Measurements from ENCODE around the gene NR1H2.
"Not testable (repeated sequence)": the region's sequence is repeated elsewhere in the genome, so short reads cannot be mapped to it uniquely, and the experiment has no call there.

The NR1H2 gene

GRCh38 chr19:50379602-50380001, 3.3 kb downstream of the NR1H2 start:
- DNase-seq: no peak

- no peak for DNase-seq
Measured at GRCh38 chr19:50380137-50380536, 3.9 kb downstream of the NR1H2 start.

- DNase-seq: no peak
Measured at GRCh38 chr19:50380751-50381151, 4.5 kb downstream of the NR1H2 start.

GRCh38 chr19:50381881-50382729, 5.8 kb downstream of the NR1H2 start:
- no peak for DNase-seq

GRCh38 chr19:50383001-50383851, 7.0 kb downstream of the NR1H2 start:
- DNase-seq: no peak

GRCh38 chr19:50383852-50384684, 7.8 kb downstream of the NR1H2 start, which contains the start of gene POLD1:
POLD1 (plus strand) TSS chr19:50384347; CDS start chr19:50398852, 14,505 bp downstream.
- peak; percentile 99 for DNase-seq

GRCh38 chr19:50384685-50385535, 8.7 kb downstream of the NR1H2 start:
- DNase-seq: peak; percentile 25

GRCh38 chr19:50387176-50387867, 11.1 kb downstream of the NR1H2 start:
- no peak for DNase-seq

- no peak for DNase-seq
Measured at GRCh38 chr19:50387868-50388245, 11.6 kb downstream of the NR1H2 start.

- not testable (repeated sequence) for DNase-seq
Measured at GRCh38 chr19:50390295-50390694, 14.0 kb downstream of the NR1H2 start.

- DNase-seq: not testable (repeated sequence)
Measured at GRCh38 chr19:50390952-50391351, 14.7 kb downstream of the NR1H2 start.

GRCh38 chr19:50392759-50393158, 16.5 kb downstream of the NR1H2 start:
- DNase-seq: no peak

- DNase-seq: no peak
Measured at GRCh38 chr19:50393589-50393988, 17.3 kb downstream of the NR1H2 start.

GRCh38 chr19:50394017-50394416, 17.8 kb downstream of the NR1H2 start:
- DNase-seq: no peak

- no peak for DNase-seq
Measured at GRCh38 chr19:50398675-50399367, 22.6 kb downstream of the NR1H2 start.

GRCh38 chr19:50399368-50399745, 23.1 kb downstream of the NR1H2 start:
- no peak for DNase-seq

GRCh38 chr19:50401605-50402450, 25.6 kb downstream of the NR1H2 start:
- no peak for DNase-seq

- no peak for DNase-seq
Measured at GRCh38 chr19:50402544-50403301, 26.5 kb downstream of the NR1H2 start.

Measured in NCI-H82 (cell line).